ENCODE data around the gene PI16.

GRCh38 chr6:36949636-36950035, 4.9 kb upstream of the PI16 start:
- no peak for TF ChIP-seq EZH2 (IDR thresholded peaks at IDR 0.05; ENCODE audit: insufficient read depth, poor library complexity, severe bottlenecking)
- no peak for TF ChIP-seq EZH2phosphoT487 (IDR thresholded peaks at IDR 0.05; ENCODE audit: insufficient read depth, low read depth)

Data from GM23248 (cell line).